GM23338 (cell line): Measurements from ENCODE around the gene DNAAF9.

Experiments used
- CREB1 ChIP-seq: fragments of 250-450 bp; sonication (Bioruptor Pico); IDR thresholded peaks from 2 replicates; pipeline ENCODE4 v1.5.0; 2020; ENCODE audit warnings: low read depth, mild to moderate bottlenecking, moderate library complexity
- EZH2 ChIP-seq: fragments of 200-600 bp; sonication (generic); IDR thresholded peaks from one replicate; pipeline ENCODE4 v1.8.0; 2017; ENCODE audit warnings: antibody characterized with exemption, mild to moderate bottlenecking, low read depth; ENCODE audit not compliant: unreplicated experiment
- EZH2phosphoT487 ChIP-seq: fragments of 200-600 bp; sonication (generic); IDR thresholded peaks from one replicate; pipeline ENCODE4 v1.8.1; 2018; ENCODE audit warnings: antibody characterized with exemption; ENCODE audit not compliant: unreplicated experiment
- JUNB ChIP-seq: IDR thresholded peaks from one replicate; pipeline ENCODE4 v1.6.1; 2016; ENCODE audit warnings: antibody characterized with exemption; ENCODE audit not compliant: unreplicated experiment
- NANOG ChIP-seq: IDR thresholded peaks from 2 replicates; pipeline ENCODE4 v1.6.1; 2016; ENCODE audit warnings: antibody characterized with exemption, borderline replicate concordance
- POLR2AphosphoS5 ChIP-seq: IDR thresholded peaks from 2 replicates; pipeline ENCODE4 v1.6.1; 2016; ENCODE audit warnings: antibody characterized with exemption, low read depth
- ZNF331 ChIP-seq: fragments of 250-450 bp; sonication (Bioruptor Pico); IDR thresholded peaks from 2 replicates; pipeline ENCODE4 v1.5.0; 2020; ENCODE audit warnings: low read depth, mild to moderate bottlenecking, moderate library complexity
- TF ChIP-seq, protein P1 (sequence below), 2 experiments: fragments of 200-600 bp in 1 of 2; sonication (generic) in 1 of 2; conservative IDR thresholded peaks; 2 replicates each; pipeline versions ENCODE4 v1.5.1 to v1.6.1; 2016 to 2017; ENCODE audit warnings: antibody characterized with exemption in 2 of 2, low read depth in 2 of 2, mild to moderate bottlenecking in 2 of 2, moderate library complexity in 1 of 2
- TF ChIP-seq, protein P2 (sequence below): IDR thresholded peaks from one replicate; pipeline ENCODE4 v1.6.1; 2018; ENCODE audit warnings: antibody characterized with exemption; ENCODE audit not compliant: unreplicated experiment
- TF ChIP-seq, protein P3 (sequence below): IDR thresholded peaks from 2 replicates; pipeline ENCODE4 v1.6.1; 2016; ENCODE audit warnings: antibody characterized with exemption
- TF ChIP-seq, protein P4 (sequence below): fragments of 250-450 bp; sonication (Bioruptor Pico); IDR thresholded peaks from 2 replicates; pipeline ENCODE4 v1.5.0; 2020; ENCODE audit warnings: mild to moderate bottlenecking, moderate library complexity

DNA sequence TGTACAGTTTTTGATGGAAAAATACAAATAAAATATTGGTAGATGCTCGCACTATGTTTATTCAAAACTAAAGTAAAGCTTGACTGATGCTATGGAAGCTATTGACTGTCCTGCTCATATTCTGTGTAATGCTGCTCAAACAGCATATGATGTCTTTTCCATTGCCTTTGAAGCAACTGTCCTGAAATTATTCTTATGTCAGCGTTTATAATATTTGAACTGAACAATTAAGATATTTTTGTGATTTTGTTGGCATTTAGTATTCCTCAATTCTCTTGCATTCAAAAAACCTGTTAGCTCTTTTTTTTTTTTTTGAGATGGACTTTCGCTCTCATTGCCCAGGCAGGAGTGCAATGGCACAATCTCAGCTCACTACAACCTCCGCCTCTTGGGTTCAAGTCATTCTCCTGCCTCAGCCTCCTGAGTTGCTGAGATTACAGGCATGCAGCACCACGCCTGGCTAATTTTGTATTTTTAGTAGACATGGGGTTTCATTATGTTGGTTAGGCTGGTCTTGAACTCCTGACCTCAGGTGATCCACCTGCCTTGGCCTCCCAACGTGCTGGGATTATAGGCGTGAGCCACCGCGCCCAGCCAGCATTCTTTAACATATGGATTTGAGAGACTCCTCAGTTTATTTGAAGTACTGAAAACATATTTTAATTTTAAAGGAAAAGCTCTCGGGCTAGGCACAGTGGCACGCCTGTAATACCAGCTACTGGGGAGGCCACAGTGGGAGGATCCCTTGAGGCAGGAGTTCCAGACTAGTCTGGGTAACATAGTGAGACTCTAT, 5.3 kb upstream of the DNAAF9 start:
- TF ChIP-seq, protein P1, sequence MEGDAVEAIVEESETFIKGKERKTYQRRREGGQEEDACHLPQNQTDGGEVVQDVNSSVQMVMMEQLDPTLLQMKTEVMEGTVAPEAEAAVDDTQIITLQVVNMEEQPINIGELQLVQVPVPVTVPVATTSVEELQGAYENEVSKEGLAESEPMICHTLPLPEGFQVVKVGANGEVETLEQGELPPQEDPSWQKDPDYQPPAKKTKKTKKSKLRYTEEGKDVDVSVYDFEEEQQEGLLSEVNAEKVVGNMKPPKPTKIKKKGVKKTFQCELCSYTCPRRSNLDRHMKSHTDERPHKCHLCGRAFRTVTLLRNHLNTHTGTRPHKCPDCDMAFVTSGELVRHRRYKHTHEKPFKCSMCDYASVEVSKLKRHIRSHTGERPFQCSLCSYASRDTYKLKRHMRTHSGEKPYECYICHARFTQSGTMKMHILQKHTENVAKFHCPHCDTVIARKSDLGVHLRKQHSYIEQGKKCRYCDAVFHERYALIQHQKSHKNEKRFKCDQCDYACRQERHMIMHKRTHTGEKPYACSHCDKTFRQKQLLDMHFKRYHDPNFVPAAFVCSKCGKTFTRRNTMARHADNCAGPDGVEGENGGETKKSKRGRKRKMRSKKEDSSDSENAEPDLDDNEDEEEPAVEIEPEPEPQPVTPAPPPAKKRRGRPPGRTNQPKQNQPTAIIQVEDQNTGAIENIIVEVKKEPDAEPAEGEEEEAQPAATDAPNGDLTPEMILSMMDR (conservative IDR thresholded peaks at IDR 0.05; ENCODE audit: low read depth in 2 of 2) = no peak
- TF ChIP-seq, protein P2, sequence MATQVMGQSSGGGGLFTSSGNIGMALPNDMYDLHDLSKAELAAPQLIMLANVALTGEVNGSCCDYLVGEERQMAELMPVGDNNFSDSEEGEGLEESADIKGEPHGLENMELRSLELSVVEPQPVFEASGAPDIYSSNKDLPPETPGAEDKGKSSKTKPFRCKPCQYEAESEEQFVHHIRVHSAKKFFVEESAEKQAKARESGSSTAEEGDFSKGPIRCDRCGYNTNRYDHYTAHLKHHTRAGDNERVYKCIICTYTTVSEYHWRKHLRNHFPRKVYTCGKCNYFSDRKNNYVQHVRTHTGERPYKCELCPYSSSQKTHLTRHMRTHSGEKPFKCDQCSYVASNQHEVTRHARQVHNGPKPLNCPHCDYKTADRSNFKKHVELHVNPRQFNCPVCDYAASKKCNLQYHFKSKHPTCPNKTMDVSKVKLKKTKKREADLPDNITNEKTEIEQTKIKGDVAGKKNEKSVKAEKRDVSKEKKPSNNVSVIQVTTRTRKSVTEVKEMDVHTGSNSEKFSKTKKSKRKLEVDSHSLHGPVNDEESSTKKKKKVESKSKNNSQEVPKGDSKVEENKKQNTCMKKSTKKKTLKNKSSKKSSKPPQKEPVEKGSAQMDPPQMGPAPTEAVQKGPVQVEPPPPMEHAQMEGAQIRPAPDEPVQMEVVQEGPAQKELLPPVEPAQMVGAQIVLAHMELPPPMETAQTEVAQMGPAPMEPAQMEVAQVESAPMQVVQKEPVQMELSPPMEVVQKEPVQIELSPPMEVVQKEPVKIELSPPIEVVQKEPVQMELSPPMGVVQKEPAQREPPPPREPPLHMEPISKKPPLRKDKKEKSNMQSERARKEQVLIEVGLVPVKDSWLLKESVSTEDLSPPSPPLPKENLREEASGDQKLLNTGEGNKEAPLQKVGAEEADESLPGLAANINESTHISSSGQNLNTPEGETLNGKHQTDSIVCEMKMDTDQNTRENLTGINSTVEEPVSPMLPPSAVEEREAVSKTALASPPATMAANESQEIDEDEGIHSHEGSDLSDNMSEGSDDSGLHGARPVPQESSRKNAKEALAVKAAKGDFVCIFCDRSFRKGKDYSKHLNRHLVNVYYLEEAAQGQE = no peak
- no peak for TF ChIP-seq EZH2
- no peak for TF ChIP-seq ZNF331 (CRISPR knock-in tag)
- TF ChIP-seq EZH2phosphoT487 = no peak
- TF ChIP-seq CREB1 (CRISPR knock-in tag) = no peak
- TF ChIP-seq, protein P3, sequence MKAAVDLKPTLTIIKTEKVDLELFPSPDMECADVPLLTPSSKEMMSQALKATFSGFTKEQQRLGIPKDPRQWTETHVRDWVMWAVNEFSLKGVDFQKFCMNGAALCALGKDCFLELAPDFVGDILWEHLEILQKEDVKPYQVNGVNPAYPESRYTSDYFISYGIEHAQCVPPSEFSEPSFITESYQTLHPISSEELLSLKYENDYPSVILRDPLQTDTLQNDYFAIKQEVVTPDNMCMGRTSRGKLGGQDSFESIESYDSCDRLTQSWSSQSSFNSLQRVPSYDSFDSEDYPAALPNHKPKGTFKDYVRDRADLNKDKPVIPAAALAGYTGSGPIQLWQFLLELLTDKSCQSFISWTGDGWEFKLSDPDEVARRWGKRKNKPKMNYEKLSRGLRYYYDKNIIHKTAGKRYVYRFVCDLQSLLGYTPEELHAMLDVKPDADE = no peak
- no peak for TF ChIP-seq NANOG
- no peak for TF ChIP-seq JUNB
- TF ChIP-seq POLR2AphosphoS5 = no peak
- TF ChIP-seq, protein P4, sequence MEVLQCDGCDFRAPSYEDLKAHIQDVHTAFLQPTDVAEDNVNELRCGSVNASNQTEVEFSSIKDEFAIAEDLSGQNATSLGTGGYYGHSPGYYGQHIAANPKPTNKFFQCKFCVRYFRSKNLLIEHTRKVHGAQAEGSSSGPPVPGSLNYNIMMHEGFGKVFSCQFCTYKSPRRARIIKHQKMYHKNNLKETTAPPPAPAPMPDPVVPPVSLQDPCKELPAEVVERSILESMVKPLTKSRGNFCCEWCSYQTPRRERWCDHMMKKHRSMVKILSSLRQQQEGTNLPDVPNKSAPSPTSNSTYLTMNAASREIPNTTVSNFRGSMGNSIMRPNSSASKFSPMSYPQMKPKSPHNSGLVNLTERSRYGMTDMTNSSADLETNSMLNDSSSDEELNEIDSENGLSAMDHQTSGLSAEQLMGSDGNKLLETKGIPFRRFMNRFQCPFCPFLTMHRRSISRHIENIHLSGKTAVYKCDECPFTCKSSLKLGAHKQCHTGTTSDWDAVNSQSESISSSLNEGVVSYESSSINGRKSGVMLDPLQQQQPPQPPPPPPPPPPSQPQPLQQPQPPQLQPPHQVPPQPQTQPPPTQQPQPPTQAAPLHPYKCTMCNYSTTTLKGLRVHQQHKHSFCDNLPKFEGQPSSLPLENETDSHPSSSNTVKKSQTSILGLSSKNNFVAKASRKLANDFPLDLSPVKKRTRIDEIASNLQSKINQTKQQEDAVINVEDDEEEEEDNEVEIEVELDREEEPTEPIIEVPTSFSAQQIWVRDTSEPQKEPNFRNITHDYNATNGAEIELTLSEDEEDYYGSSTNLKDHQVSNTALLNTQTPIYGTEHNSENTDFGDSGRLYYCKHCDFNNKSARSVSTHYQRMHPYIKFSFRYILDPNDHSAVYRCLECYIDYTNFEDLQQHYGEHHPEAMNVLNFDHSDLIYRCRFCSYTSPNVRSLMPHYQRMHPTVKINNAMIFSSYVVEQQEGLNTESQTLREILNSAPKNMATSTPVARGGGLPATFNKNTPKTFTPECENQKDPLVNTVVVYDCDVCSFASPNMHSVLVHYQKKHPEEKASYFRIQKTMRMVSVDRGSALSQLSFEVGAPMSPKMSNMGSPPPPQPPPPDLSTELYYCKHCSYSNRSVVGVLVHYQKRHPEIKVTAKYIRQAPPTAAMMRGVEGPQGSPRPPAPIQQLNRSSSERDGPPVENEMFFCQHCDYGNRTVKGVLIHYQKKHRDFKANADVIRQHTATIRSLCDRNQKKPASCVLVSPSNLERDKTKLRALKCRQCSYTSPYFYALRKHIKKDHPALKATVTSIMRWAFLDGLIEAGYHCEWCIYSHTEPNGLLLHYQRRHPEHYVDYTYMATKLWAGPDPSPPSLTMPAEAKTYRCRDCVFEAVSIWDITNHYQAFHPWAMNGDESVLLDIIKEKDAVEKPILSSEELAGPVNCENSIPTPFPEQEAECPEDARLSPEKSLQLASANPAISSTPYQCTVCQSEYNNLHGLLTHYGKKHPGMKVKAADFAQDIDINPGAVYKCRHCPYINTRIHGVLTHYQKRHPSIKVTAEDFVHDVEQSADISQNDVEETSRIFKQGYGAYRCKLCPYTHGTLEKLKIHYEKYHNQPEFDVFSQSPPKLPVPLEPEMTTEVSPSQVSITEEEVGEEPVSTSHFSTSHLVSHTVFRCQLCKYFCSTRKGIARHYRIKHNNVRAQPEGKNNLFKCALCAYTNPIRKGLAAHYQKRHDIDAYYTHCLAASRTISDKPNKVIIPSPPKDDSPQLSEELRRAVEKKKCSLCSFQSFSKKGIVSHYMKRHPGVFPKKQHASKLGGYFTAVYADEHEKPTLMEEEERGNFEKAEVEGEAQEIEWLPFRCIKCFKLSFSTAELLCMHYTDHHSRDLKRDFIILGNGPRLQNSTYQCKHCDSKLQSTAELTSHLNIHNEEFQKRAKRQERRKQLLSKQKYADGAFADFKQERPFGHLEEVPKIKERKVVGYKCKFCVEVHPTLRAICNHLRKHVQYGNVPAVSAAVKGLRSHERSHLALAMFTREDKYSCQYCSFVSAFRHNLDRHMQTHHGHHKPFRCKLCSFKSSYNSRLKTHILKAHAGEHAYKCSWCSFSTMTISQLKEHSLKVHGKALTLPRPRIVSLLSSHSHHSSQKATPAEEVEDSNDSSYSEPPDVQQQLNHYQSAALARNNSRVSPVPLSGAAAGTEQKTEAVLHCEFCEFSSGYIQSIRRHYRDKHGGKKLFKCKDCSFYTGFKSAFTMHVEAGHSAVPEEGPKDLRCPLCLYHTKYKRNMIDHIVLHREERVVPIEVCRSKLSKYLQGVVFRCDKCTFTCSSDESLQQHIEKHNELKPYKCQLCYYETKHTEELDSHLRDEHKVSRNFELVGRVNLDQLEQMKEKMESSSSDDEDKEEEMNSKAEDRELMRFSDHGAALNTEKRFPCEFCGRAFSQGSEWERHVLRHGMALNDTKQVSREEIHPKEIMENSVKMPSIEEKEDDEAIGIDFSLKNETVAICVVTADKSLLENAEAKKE (CRISPR knock-in tag) = no peak
